Activated CD4-positive, alpha-beta T cell treated with anti-CD3 and anti-CD28 coated beads, Interleukin-2, Interleukin-6, amounts not matched to agents 100 ng/mL and 50 ng/mL, durations not matched to agents 16 hours and 8 hours (primary cell): ENCODE data around the gene ZRANB3.
"Not testable (repeated sequence)": the region's sequence is repeated elsewhere in the genome, so short reads cannot be mapped to it uniquely, and the experiment has no call there.

Source experiments
- DNase-seq: peaks from one replicate; pipeline ENCODE4 v3.0.0-alpha.2; 2020

ZRANB3 gene

DNA sequence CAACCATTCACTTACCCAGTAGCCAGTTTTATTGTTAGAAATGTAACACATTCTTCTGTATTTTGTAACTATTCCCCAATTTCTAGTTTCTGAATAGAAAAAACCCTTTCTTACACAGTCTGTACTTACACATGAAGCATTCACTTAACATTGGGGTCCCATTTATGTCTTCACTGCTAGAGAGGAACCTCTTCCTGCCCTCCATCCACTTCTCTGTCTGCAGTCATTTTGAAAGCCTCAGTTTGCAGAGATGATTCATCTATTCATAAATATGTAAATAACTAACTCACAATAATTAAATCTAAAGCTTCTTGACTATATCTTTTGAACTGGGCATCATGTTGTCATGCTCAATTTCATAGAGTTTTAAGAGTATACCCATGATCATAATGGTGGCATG is 55.9 kb downstream of the ZRANB3 start:
- peak; percentile 22 for DNase-seq

DNA sequence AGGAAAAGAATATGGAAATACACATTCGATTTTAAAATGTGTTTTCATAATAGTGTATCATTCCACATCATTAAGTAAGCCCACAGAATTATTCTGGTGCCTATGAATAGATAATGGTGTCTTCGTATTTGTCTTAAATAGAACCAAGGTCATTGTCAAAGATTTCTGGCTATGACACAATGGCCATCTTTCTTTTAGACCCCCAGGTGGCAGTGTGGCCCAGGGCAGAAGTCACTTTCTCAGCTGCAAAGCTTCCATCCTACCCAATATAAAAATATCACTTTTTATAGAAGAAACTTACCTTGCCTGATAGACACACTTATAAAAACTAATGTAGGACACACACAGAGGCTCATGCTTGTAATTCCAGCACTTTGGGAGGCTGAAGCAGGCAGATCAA is 57.5 kb downstream of the ZRANB3 start:
- peak; percentile 21 for DNase-seq

DNA sequence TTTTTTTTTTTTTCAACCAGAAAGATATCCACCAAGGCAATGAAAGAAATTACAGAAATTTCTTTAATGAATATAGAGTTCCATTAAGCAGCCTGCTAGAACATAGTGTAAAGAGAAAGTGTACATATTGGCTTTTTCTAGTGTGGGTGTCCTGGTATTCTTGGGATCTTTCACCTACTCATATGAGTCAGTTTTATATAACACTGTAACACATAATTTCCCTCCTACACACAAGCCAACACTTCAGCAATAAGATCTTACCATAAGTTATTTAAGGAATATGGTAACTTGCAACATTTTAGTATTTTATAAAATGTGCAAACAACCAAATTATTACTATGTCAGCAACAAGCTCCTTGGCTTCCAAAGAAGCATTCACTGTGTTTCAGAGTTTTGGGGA is 59.9 kb downstream of the ZRANB3 start:
- no peak for DNase-seq

DNA sequence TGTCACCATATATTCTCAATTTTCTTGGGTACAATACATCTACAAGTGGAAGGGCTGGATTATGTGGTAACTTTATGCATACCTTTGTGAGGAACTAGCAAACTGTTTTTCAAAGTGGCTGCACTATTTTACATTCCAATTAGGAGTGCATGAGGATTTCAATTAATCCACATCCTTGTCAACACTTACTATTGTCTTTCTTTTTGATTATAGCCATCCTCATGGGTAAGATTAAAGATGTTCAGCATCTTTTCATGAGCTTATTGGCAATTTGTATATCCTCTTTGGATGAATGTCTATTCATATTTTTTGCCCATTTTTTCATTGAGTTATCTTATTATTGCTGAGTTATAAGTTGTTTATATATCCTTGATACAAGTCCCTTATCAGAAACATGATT is 73.7 kb downstream of the ZRANB3 start:
- DNase-seq: no peak

DNA sequence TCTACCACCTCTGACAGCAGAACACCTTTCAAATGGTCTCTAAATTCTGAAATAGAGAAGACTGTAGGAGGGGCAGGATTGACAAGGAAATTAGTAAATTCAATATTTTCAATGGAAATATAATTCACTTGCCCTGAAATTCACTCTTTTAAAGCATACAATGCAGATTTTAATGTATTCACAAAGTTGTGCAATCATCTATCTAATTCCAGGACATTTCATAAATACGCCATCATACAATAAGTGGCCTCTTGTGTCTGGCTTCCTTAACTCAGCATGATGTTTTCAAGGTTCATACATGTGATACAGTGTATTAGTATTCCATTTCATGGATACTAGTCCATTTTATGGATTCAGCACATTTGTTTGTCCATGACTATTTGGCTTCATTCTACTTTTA is 74.2 kb downstream of the ZRANB3 start:
- no peak for DNase-seq

DNA sequence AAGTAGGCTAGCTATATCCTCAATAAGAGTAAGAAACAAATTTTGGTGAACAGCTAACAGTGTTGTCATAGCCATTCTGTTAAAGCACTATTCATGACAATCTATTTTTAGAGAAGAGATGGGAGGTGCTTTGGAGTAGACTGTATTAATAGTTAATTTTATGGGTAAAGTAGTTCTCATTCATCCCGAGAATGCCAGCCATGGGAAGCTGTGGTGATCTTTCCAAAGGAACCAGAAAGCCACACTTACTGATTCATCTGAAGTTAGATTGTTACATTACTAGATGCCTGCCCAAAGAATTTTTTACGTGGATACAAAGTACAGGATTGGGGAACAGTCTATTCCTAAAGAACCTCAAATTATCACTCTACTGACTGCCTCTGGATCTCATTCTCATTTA is 74.6 kb downstream of the ZRANB3 start:
- DNase-seq: no peak

DNA sequence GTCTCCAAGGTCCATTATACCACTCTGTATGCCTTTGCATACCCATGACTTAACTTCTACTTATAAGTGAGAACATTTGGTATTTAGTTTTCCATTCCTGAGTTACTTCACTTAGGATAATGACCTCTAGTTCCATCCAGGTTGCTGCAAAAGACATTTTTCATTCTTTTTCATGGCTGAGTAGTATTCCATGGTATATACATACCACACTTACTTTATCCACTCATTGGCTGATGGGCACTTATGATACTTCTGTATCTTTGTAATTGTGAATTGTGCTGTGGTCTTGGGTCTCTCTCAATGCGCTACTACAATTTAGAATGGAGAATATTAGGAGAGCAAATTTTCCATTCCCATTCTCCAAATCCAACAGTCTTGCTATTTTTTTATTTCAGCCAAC is 76.4 kb downstream of the ZRANB3 start:
- no peak for DNase-seq

DNA sequence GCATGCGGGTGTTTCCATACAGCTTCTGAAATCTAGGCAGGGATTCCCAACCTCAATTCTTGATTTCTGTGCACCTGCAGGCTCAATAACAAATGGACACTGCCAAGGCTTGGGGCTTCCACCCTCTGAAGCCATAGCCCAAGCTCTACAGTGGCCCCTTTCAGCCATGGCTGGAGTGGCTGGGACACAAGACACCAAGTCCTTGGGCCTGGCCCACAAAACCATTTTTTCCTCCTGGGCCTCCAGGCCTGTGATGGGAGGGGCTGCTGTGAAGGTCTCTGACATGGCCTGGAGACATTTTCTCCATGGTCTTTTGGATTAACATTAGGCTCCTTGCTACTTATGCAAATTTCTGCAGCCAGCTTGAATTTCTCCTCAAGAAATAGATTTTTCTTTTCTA is 78.0 kb downstream of the ZRANB3 start:
- DNase-seq: not testable (repeated sequence)

DNA sequence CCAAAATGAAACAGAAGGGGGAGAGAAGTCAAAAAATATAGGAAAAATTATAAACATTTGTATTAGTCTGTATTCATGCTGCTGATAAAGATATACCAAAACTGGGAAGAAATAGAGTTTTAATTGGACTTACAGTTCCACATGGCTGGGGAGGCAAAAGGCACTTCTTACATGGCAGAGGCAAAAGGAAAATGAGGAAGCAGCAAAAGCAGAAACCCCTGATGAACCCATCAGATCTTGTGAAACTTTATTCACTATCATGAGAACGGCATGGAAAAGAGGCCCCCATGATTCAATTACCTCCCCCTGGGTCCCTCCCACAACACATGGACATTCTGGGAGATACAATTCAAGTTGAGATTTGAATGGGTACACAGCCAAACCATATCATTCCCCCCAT is 79.1 kb downstream of the ZRANB3 start:
- DNase-seq: no peak

DNA sequence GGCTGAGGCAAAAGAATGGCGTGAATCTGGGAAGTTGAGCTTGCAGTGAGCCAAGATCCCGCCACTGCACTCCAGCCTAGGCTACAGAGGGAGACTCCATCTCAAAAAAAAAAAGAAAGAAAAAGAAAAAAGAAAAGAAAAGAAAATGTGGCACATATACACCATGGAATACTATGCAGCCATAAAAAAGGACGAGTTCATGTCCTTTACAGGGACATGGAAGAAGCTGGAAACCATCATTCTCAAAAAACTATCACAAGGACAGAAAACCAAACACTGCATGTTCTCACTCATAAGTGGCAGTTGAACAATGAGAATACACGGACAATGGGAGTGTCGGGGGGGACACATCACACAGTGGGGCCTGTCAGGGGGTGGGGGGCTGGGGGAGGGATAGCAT is 88.0 kb downstream of the ZRANB3 start:
- DNase-seq: not testable (repeated sequence)

DNA sequence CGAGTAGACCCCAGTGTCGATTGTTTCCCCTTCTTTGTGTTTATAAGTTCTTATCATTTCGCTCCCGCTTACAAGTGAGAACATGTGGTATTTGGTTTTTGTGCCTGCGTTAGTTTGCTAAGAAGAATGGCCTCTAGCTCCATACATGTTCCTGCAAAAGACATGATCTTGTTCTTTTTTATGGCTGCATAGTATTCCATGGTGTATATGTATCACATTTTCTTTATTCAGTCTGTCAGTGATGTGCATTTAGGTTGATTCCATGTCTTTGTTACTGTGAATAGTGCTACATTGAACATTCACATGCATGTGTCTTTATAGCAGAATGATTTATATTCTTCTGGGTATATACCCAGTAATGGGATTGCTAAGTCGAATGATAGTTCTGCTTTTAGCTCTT is 95.9 kb downstream of the ZRANB3 start:
- not testable (repeated sequence) for DNase-seq

DNA sequence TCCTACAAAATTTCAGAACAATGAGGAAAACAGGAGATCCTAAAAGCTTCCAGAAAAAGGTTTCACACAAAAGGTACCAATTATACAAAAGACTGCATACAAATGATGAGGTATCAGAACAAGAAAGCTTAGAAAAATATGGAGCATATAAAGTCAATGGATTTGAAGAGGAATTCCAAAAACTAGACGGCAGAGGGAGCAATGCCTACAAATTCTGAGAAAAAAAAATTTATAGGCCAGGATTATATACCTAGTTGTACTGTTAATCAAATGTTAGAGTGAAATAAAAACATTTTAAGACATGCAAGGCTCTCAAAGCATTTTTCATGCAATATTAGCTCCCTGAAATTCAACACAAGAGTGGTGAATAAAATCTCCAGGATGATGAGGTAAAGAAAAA is 106.2 kb downstream of the ZRANB3 start:
- DNase-seq: no peak

DNA sequence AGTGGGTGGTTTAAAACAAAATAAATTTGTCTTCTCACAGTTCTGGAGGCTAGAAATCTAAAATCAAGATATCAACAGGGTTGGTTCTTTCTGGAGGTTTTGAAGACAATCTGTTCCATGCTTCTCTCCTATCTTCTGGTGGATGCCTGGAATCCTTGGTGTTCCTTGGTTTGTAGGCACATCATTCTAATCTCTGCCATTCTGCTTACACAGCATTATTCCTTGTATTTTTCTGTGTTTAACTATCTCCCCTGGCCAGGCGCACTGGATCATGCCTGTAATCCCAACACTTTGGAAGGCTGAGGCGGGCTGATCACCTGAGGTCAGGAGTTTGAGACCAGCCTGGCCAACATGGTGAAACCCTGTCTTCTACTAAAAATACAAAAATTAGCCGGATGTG is 108.1 kb downstream of the ZRANB3 start:
- DNase-seq: no peak

DNA sequence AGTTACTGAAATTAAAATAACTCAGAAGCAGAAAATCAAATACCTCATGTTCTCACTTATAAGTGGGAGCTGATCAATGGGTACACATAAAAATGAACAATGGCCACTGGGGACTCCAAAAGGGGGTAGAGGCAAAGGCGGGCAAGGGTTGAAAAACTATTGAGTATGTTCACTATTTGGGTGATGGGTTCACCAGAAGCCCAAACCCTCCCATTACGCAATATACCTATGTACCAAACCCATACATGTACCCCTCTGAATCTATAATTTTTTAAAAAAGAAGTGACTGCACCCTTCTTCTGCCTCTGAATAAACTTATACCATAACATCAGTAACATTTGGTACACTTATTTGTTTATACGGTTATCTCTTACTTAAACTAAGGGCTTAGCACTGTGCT is 119.4 kb downstream of the ZRANB3 start:
- DNase-seq: no peak

DNA sequence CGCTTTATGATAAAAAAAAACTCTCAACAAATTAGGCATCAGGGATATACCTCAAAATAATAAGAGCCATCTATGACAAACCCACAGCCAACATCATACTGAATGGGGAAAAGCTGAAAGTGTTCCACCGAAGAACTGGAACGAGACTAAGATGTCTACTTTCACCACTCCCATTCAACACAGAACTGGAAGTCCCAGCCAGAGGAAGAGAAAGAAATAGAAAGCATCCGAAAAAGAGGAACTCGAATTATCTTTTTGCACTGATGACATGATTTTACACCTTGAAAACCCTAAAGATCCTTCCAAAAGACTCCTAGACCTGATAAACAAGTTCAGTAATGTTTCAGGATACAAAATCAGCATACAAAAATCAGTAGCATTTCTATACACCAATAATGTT is 121.6 kb downstream of the ZRANB3 start:
- DNase-seq: no peak

DNA sequence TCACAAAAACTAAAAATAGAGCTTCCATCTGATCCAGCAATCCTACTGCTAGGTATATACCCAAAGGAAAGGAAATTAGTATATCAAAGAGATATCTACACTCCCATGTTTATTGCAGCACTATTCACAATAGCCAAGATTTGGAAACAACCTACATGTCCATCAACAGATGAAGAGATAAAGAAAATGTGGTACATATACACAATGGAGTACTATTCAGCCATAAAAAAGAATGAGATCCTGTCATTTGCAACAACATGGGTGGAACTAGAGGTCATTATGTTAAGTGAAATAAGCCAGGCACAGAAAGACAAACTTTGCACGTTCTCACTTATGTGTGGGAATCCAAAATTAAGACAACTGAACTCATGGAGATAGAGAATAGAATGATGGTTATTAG is 134.8 kb downstream of the ZRANB3 start:
- DNase-seq: not testable (repeated sequence)

DNA sequence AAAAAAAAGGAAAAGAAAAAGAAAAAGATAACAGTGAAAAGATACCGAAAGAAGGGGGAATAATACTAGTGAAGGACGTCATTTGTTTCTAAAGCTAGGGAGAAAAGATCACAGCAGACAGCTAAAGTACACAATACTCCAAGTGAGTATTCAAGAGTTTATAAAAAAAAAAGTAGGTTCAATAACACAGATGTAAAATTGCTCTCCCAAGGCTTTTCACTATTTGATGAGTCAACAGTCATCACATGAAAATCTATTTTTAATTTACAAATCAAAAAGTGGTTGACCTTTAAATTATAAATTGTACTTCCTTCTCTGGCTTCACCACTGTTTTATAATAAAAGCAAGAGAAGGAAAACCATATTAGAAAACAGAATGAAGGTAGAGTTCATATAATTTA is 144.0 kb downstream of the ZRANB3 start:
- DNase-seq: no peak

DNA sequence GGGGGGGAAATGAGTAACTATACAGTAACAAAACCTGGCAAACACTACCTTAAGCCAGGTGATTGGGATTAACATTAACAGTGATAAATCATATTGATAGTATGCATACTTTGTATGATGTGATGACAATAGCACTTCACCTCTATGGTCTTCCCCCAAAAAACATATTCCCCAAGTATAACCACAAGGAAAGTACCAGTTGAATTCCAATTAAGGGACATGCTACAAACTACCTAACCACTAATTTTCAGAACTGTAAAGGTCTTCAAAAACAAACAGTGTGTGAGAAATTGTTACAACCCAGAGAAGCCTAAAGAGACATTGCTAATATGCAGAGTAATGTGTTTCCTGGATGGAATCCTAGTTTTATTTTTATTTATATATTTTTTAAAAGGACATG is 152.4 kb downstream of the ZRANB3 start:
- no peak for DNase-seq

DNA sequence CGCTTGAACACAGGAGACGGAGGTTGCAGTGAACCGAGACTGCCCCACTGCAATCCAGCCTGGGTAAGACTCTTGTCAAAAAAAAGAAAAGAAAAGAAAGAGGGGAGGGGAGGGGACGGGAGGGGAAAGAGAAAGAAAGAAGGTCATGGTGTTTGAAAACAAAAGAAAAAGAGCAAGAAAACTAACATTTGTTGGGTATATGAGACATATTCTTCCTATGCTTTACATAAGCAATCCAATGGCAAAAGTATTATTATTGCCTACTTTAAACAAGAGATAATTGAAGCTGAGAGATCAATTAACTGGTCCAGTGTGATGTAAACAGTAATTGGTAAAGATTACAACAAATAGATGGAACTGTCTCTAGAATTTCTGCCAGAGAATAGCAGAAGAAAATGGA is 157.3 kb downstream of the ZRANB3 start:
- DNase-seq: no peak

DNA sequence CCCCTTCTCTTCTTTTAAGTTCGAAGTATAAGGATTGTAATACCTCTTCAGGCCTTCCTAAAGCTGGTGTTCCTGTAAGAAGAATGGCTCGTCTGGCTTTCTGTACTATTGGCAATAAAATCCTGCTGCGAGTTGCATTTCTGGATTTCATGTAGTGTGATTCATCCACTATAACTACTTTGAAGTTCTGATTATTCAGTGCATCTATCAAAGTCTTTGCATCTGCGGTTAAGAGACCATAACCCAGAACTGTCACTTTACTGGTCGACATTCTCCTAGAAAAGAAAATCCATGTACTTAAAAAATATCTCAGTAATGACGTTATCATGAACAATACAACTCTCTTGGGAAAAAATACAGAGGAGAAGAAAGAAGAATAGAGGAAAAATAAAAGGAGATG is 181.1 kb downstream of the ZRANB3 start:
- no peak for DNase-seq

DNA sequence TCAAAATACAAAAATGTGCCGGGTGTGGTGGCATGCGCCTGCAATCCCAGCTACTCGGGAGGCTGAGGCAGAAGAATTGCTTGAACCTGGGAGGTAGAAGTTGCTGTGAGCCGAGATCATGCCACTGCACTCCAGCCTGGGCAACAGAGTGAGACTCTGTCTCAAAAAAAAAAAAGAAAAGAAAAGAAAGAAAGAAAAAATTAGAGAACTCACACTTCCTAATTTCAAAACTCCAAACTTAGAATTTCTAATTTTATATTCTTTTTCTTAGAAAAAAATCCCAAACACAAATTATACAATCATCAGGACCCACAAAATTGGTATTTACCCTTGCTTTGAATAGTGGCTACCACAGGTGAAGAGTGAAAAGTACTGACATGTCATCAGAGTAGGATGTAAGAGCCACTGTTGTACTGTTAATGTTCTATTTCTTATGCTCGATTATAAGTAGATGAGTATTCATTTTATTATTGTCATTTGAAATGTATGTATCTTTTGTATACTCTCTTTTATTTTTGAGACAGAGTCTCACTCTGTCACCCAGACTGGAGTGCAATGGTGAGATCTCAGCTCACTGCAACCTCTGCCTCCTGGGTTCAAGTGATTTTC is 182.8 kb downstream of the ZRANB3 start:
- DNase-seq: not testable (repeated sequence)

DNA sequence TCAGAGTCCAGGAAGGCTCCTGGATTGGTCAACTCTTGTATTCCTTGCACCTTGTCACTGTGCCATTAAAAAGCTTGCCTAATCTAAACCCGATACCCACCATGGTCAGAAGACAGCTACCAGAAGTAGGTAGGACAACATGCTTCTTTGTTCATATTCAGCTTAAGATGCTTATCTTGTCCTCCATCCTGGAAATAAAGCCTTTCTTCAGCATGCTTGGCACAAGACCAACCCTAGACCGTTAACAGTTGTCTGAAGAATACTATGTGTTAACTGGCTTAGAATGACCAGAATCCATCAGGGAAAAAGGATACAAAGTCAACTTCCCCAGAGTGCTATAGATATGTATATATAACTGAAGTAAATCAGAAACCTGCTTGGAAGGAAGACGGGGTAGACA is 193.9 kb downstream of the ZRANB3 start:
- no peak for DNase-seq

DNA sequence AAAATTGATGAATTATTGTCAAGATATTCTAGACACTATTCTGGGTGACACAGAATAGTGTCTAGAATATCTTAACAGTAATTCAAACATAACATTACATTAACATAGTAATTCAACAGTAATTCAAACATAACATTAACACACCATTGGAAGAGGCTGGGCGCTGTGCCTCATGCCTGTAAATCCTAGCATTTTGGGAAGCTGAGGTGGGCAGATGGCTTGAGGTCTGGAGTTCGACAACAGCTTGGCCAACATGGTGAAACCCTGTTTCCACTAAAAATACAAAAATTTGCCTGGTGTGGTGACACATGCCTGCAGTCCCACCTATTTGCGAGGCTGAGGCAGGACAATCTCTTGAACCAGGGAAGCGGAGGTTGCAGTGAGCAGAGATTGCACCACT is 195.8 kb downstream of the ZRANB3 start:
- DNase-seq: no peak

DNA sequence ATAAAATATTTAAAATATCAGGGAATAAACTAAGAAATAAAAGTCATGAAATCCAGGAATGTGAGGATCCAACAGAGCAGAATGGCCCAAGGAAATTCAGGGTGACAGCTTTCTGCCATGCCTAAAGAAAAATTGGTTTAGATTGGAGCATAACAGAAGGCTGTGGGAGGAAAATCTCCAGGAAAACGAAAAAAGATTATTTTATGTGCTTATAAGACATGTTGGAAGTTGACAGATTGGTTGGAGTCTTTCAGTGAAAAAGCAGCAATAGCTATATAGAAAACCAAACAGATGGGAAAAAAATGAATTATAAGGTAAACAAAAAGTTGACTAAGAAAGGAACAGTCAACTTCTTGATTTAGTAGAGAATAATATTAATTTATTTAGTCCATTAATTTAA is 203.9 kb downstream of the ZRANB3 start:
- no peak for DNase-seq

DNA sequence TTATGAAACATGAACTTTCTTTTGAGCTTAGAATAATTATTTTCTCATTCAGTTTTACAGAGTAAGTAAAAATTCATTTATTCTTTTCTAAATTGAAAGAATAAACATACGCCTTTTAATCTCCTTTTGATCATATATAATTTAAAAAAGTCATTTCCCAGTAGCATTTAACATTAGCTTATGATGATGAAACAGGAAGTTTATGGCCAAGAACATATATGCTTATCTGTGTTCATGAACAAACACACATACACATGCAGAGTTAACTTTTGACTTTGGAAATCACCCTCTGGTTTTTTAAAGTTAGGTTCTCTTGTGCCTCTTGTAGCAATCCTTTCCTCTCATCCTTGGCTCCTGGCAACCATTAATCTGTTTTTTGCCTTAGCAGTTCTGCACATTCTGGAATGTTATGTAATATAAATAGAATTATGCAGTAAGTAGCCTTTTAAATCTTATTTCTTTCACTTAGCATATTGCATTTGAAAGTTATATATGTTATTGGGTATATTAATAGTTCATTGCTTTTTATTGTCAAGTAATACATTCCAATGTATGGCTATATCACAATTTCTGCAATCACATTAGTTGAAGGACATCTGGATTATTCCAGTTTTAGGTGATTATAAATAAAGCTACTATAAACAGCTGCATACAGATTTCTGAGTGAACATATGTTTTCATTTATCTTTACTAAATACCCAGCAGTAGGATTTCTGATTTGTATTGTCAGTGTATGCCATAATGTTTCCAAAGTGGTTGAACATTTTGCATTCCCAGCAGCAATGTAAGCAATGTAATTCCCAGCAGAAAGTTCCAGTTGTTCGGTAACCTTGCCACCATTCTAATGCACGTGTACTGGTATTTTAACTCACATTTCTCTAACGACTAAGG is 210.3 kb downstream of the ZRANB3 start:
- DNase-seq: no peak
